Caco-2 (cell line): ENCODE data around the gene EWSR1. TPM values are rescaled to one million over a fixed set of nuclear protein-coding genes. Genes with fewer than 3 reads are reported as not detected.

Experiments
- BruUV-seq: library from RNA; stranded (reverse); fragments of 400-500 nt; replicated peaks from 2 replicates; lab custom pipeline; 2021; lab: Mats Ljungman, UMichigan
- CTCF ChIA-PET: fragments of 300-600 bp; sonication (Branson Sonifier 250); formaldehyde crosslinking; loops from one replicate; lab custom pipeline; 2022; ENCODE audit warnings: antibody characterized with exemption; lab: Charles Lee
- POLR2A ChIA-PET: fragments of 300-600 bp; sonication (Branson Sonifier 250); formaldehyde crosslinking; loops from one replicate; lab custom pipeline; 2022; ENCODE audit warnings: antibody characterized with exemption; lab: Charles Lee
- DNase-seq, 2 experiments: peaks; one replicate each; pipeline versions ENCODE4 v3.0.0 to v3.0.0-alpha.2; 2020 to 2022
- H3K27me3 ChIP-seq: replicated peaks from 2 replicates; pipeline ENCODE4 v1.6.0; 2011; ENCODE audit warnings: low read length; ENCODE audit not compliant: control insufficient read depth, insufficient read depth
- H3K36me3 ChIP-seq: 2 replicates; pipeline ENCODE4 v1.5.1; 2011; ENCODE audit warnings: low read length; ENCODE audit not compliant: control insufficient read depth, insufficient read depth
- H3K4me1 ChIP-seq: fragments of 250-450 bp; sonication (Bioruptor Pico); 2 replicates; pipeline ENCODE4 v1.5.1; 2020; ENCODE audit warnings: mild to moderate bottlenecking
- H3K4me3 ChIP-seq: 2 replicates; pipeline ENCODE4 v1.5.1; 2011; ENCODE audit warnings: low read depth, mild to moderate bottlenecking, control low read depth, low read length
- H3K9me3 ChIP-seq: fragments of 250-450 bp; sonication (Bioruptor Pico); 2 replicates; pipeline ENCODE4 v1.5.1; 2020; ENCODE audit warnings: mild to moderate bottlenecking, moderate library complexity
- H3K27ac Mint-ChIP-seq: one replicate; pipeline ENCODE4 v1.8.0; 2022; ENCODE audit warnings: mixed read lengths; ENCODE audit not compliant: unreplicated experiment
- H3K27me3 Mint-ChIP-seq: one replicate; pipeline ENCODE4 v1.8.0; 2022; ENCODE audit warnings: mixed read lengths; ENCODE audit not compliant: insufficient read depth, unreplicated experiment
- H3K36me3 Mint-ChIP-seq: one replicate; pipeline ENCODE4 v1.8.0; 2022; ENCODE audit warnings: mild to moderate bottlenecking, mixed read lengths; ENCODE audit not compliant: insufficient read depth, unreplicated experiment
- H3K4me1 Mint-ChIP-seq: one replicate; pipeline ENCODE4 v1.8.0; 2022; ENCODE audit warnings: low read depth, mixed read lengths; ENCODE audit not compliant: unreplicated experiment
- H3K4me3 Mint-ChIP-seq: one replicate; pipeline ENCODE4 v1.8.0; 2022; ENCODE audit warnings: mild to moderate bottlenecking, moderate library complexity, mixed read lengths; ENCODE audit not compliant: unreplicated experiment
- H3K9me3 Mint-ChIP-seq: one replicate; pipeline ENCODE4 v1.8.0; 2022; ENCODE audit warnings: mixed read lengths; ENCODE audit not compliant: unreplicated experiment
- CTCF ChIP-seq, 2 experiments: fragments of 200-600 bp in 1 of 2; IDR thresholded peaks; 1 replicate in 1 of 2; 2 replicates in 1 of 2; pipeline versions ENCODE4 v1.5.1 to v1.8.0; 2011 to 2022; ENCODE audit warnings: antibody characterized with exemption in 1 of 2, control low read depth in 1 of 2, inconsistent platforms in 1 of 2, low read depth in 1 of 2, low read length in 1 of 2, mild to moderate bottlenecking in 1 of 2, moderate library complexity in 1 of 2; ENCODE audit not compliant: insufficient read depth in 1 of 2, severe bottlenecking in 1 of 2, unreplicated experiment in 1 of 2
- intact Hi-C: fragments of 100-400 bp; cut with micrococcal nuclease; formaldehyde crosslinking; loops from one replicate; pipeline ENCODE4 v1.10.0; 2022; ENCODE audit not compliant: unreplicated experiment
- total RNA-seq: library from RNA; stranded (reverse); gene quantifications from 2 replicates; pipeline ENCODE4 v1.2.3, GENCODE V29; 2022

The EWSR1 gene
- total RNA-seq, 1 experiment from 2014 or later, result 358 TPM

GRCh38 chr22:29325356-29325755, 57.3 kb downstream of the EWSR1 start:
- no peaks in the 10 kb centered on the region for H3K4me1 Mint-ChIP-seq
- Histone ChIP-seq H3K4me1 (no peaks in the 10 kb centered on the region), H3K27me3 (no peaks in the 10 kb centered on the region), H3K36me3 (no peaks in the 10 kb centered on the region; the same call in 1 of the 2 replicates), H3K4me3 (no peak overlapping the region), H3K9me3 (no peaks in the 10 kb centered on the region)
- H3K4me3 Mint-ChIP-seq, result no peak overlapping the region
- TF ChIP-seq CTCF (IDR thresholded peaks at IDR 0.05; ENCODE audit: insufficient read depth in 1 of 2, low read depth in 1 of 2, low read length in 1 of 2, severe bottlenecking in 1 of 2, unreplicated experiment in 1 of 2), result no peak
- DNase-seq, result no peak
- no peaks in the 10 kb centered on the region for H3K9me3 Mint-ChIP-seq
- no TSS peak for BruUV-seq
- H3K36me3 Mint-ChIP-seq, result no peaks in the 10 kb centered on the region
- no peak overlapping the region for H3K27ac Mint-ChIP-seq
- intact Hi-C loops, result no loop called here
- H3K27me3 Mint-ChIP-seq, result no peaks in the 10 kb centered on the region
- POLR2A ChIA-PET, result no interaction called here
- CTCF ChIA-PET, result interaction anchor here (0.6 kb wide), 1 partner anchor 420 kb away, joined by 4 read pairs; no protein-coding TSS in a partner anchor

- no peak for DNase-seq
- intact Hi-C loops, result no loop called here
- POLR2A ChIA-PET, result no interaction called here
- no peaks in the 10 kb centered on the region for H3K27me3 Mint-ChIP-seq
- TF ChIP-seq CTCF (IDR thresholded peaks at IDR 0.05; ENCODE audit: insufficient read depth in 1 of 2, low read depth in 1 of 2, low read length in 1 of 2, severe bottlenecking in 1 of 2, unreplicated experiment in 1 of 2), result no peak
- Histone ChIP-seq H3K4me3 (no peak overlapping the region), H3K9me3 (no peaks in the 10 kb centered on the region), H3K36me3 (no peaks in the 10 kb centered on the region; the same call in 1 of the 2 replicates), H3K27me3 (no peaks in the 10 kb centered on the region), H3K4me1 (no peaks in the 10 kb centered on the region)
- no peak overlapping the region for H3K4me3 Mint-ChIP-seq
- no peak overlapping the region for H3K27ac Mint-ChIP-seq
- H3K36me3 Mint-ChIP-seq, result no peaks in the 10 kb centered on the region
- CTCF ChIA-PET, result no interaction called here
- no TSS peak for BruUV-seq
- H3K9me3 Mint-ChIP-seq, result no peaks in the 10 kb centered on the region
- no peaks in the 10 kb centered on the region for H3K4me1 Mint-ChIP-seq
These were observed 57.8 kb downstream of the EWSR1 start for GRCh38 chr22:29325785-29326315.

- Mint-ChIP-seq H3K27me3 (no peaks in the 10 kb centered on the region), H3K4me3 (no peak overlapping the region), H3K4me1 (no peaks in the 10 kb centered on the region), H3K36me3 (no peaks in the 10 kb centered on the region), H3K27ac (no peak overlapping the region), H3K9me3 (no peaks in the 10 kb centered on the region)
- Histone ChIP-seq H3K9me3 (no peaks in the 10 kb centered on the region), H3K4me3 (no peak overlapping the region), H3K36me3 (no peaks in the 10 kb centered on the region; the same call in 1 of the 2 replicates), H3K4me1 (no peaks in the 10 kb centered on the region), H3K27me3 (no peaks in the 10 kb centered on the region)
- no TSS peak for BruUV-seq
- CTCF ChIA-PET, result no interaction called here
- TF ChIP-seq CTCF (IDR thresholded peaks at IDR 0.05; ENCODE audit: insufficient read depth in 1 of 2, low read depth in 1 of 2, low read length in 1 of 2, severe bottlenecking in 1 of 2, unreplicated experiment in 1 of 2), result no peak
- intact Hi-C loops, result no loop called here
- POLR2A ChIA-PET, result no interaction called here
- DNase-seq, result no peak
These were observed 58.4 kb downstream of the EWSR1 start for GRCh38 chr22:29326481-29326880.
